ENCODE measurements around the gene FOXK2.

Gene FOXK2

DNA sequence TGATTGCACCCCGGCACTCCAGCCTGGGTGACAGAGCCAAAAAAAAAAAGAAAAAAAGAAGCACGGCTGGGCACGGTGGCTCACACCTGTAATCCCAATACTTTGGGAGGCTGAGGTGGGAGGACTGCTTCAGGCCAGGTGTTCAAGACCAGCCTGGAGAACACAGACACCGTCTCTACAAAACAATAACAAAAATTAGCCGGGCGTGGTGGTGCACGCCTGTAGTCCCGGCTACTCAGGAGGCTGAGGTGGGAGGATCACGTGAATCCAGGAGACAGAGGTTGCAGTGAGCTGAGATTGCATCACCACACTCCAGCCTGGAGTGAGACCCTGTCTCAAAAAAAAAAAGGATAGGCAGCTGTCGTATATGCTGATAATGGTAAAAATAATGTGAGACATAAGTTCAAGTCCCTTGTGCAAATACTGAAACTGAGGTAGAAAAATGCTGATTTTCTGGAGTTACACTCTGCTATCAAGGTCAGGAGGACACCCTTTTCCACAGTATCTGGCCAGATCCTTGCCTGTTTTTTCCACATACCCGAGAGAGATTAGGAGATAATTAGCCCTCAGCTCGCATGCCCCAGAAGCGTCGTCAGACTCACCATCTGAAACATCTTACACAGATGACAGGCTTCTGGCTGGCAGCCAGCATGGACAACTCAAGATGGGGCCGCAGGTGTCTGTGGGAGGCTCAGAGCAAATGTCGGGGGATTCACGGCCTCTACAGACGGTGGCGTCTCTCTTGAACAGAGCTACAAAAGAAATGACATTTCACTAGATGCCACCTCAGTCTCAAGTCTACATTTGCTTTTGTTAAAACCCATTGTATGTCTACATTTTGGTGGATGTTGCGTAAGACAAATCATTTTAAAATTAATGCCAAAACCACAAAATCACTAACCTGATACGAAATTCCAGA lies 91.9 kb downstream of the FOXK2 start:
- DNase-seq, result no peak

DNA sequence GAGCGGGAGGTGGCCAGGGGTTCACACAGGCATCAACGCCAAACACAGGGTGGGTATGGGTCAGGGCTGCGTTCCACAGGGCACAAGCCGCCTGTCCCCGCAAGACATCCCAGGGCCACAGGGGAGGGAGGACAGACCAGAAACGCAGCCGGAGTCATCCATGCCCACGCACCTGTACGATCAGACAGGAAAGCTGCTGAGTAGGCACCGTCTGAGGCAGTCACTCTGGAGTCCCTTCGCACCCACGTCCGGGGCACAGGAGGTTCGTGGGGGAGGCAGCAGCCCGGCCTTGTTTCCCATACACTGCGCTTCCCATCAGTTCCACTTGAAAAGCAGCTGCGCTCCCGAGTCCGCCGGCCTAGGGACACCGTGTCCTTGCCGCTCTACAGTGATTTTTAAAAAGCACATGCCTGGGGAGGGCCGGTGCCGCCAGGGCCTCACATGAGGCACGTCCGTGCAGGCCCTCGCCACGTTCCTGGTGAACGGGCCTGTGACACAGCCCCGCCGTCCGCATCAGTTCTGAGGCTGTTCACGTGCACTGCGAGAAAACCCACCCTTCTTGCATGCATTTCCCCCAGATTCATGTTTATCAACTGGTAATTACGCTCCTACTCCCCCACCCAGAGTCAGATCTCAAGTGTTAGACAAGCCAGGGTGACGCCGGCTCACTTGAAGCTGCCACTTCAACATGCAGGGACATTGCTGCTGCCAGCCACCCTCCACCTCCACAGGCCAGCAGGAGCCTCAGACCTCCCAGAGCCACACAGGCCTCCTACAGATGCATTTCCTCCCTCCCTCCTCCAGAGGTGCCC lies 94.0 kb downstream of the FOXK2 start:
- DNase-seq, result no peak

DNA sequence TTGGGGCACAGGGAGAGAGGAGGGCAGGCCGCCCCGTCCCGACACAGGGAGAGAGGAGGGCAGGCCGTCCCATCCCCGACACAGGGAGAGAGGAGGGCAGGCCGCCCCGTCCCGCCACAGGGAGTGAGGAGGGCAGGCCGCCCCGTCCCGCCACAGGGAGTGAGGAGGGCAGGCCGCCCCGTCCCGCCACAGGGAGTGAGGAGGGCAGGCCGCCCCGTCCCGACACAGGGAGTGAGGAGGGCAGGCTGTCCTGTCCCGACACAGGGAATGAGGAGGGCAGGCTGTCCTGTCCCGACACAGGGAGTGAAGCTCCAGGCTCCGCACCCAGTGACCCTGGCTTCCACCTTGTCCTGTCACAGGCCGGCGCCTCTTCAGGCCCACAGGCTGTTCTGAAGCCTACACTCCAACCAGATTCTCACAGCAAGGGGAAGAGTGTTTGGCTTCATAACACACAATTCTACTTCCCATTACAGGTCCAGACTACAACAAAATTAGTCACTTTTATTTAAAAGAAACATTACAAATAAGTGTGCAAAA lies 94.6 kb downstream of the FOXK2 start:
- no peak for DNase-seq

DNA sequence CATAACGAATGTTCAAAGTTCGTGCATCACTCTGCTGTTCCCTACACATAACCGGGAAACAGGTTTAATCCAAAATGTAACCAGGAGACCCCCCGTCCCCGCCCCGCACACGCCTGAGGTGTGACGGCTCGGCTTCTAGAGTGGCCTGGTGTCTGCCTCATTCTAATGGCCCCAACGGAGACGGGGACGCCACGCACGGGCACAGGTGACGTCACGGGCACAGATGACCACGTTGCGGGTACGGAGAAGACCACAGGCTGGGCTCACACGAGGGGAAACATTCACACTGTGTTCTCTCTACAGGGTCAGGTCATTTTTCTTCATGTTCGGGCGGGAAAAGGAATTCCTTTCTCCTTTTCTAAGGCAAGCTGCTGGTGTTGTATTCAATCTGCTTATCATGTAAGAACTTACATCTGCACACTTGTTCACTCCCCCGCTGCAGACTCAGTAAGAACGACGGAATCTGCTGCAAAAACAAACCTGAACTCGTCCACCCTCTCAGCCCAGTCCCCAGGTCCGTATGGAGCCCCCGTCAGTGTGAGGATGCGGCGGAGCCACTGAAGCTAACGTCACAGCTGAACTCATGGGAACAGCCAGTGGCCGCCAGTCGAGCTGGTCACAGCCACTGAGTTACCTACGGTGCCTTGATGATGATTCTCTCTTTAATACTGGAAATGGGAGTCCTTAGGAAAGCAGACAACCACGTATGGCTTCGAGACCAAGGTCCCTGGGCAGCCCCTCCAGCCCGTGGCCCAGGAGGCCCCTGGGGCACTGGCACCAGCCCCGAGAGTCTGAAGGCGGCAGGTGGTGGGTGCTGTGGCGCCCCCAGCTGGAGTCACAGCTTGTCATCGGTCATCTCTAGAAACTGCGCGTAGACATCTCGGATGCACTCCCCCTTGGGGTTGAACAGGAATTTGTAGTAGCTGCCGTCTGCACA lies 95.8 kb downstream of the FOXK2 start:
- DNase-seq, result no peak

DNA sequence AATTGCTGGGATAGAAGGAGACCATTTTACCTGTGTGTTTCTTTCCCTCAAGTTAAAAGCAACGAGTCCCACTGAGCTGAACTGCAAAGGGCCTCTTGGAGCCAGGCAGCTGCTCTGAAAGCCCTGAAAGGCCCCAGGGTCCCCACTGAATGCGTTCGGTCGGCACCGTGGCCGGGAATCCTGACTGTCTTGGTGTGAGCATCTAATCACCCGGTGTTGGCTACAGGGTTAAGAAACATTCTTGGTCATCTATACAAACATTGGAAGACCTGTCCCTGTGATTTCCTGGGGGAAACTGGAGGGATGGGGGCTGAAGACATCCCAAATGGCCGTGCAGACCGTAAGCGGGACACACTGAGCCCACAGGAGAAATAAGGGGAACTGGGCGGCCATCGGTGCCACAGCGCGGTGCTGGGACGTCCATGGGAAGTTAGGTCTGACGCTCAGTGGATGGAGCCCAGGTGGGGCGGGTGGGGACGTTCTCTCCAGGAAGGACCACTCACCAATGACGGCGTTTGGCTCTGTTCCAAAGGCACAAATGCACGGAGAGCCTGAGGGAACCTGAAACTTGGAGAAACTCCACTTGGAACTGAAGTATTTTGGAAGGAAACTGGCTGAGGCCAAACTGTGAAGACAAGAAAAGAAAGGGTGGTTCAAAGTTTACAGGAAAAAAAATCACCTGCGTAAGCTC lies 96.6 kb downstream of the FOXK2 start:
- DNase-seq, result no peak

- no peak for DNase-seq
Observed at GRCh38 chr17:82619211-82619610, 99.7 kb downstream of the FOXK2 start.

GRCh38 chr17:82619641-82620040 lies 100.1 kb downstream of the FOXK2 start:
- no peak for DNase-seq

DNA sequence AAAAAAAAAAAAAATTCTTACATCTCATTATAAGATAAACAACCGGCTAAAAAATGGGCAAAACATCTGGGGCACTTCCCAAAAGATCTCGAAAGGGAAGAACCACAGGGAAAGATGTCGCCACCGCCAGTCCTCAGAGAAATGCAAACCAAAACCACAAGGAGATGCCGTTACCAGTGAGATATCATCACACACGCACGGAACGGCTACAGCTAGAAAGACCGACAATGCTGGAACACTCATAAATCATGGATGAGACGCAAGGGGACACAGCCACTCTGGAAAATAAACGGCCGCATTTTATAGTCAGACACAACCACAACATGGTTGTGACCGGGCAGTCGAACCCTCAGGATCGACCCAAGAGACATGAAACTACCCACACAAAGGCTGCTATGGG lies 104.2 kb downstream of the FOXK2 start:
- DNase-seq, result no peak

- DNase-seq, result no peak
Observed at GRCh38 chr17:82627405-82627804, 107.9 kb downstream of the FOXK2 start.

GRCh38 chr17:82629748-82630147 lies 110.2 kb downstream of the FOXK2 start:
- no peak for DNase-seq

- no peak for DNase-seq
Observed at GRCh38 chr17:82630212-82630611, 110.7 kb downstream of the FOXK2 start.

GRCh38 chr17:82631544-82631943 lies 112.0 kb downstream of the FOXK2 start:
- no peak for DNase-seq

- DNase-seq, result no peak
Observed at GRCh38 chr17:82632451-82632850, 112.9 kb downstream of the FOXK2 start.

DNA sequence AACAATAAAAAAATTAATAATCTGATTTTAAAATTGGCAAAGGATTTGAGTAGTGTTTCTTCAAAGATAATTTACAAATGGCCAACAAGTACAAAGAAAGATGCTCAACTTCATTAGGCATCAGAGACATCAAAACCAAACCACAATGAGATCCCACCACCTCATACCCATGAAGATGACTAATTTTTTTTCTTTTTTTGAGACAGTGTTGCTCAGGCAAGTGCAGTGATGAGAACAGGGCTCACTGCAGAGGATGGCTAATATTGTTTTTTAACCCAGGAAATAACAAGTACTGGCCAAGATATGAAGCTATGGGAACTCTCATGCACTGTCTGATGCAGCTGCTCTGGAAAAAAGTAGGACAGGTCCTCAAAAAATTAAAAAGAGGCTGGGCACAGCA lies 113.8 kb downstream of the FOXK2 start:
- no peak for DNase-seq

- no peak for DNase-seq
Observed at GRCh38 chr17:82636626-82637598, 117.4 kb downstream of the FOXK2 start.

- no peak for DNase-seq
Observed at GRCh38 chr17:82638183-82638773, 118.7 kb downstream of the FOXK2 start.

DNA sequence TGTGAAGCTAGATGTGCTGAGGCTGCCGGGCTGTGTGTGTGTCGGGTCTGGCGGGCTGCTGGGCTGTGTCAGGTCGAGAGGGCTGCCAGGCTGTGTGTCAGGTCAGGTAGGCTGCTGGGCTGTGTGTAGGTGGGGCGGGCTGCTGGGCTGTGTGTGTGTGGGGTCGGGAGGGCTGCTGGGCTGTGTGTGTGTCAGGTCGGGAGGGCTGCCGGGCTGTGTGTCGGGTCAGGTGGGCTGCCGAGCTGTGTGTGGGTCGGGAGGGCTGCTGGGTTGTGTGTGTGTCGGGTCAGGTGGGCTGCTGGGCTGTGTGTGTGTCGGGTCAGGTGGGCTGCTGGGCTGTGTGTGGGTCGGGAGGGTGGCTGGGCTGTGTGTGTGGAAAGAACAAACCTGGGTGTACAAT lies 120.1 kb downstream of the FOXK2 start:
- no peak for DNase-seq

- no peak for DNase-seq
Observed at GRCh38 chr17:82640036-82640435, 120.5 kb downstream of the FOXK2 start.

GRCh38 chr17:82642022-82642421 lies 122.5 kb downstream of the FOXK2 start:
- DNase-seq, result no peak

- DNase-seq, result no peak
Observed at GRCh38 chr17:82644148-82644547, 124.6 kb downstream of the FOXK2 start.
